GM10266 (cell line): ENCODE measurements around the gene DNAJC9.

Experiments used
- DNase-seq: peaks from one replicate; pipeline ENCODE4 v3.0.0; 2012; ENCODE audit errors: extremely low spot score
- CTCF ChIP-seq: IDR thresholded peaks from 2 replicates; pipeline ENCODE4 v1.5.1; 2012; ENCODE audit warnings: mild to moderate bottlenecking, low read depth; ENCODE audit not compliant: control insufficient read depth, insufficient read depth; ENCODE audit errors: missing control alignments

The DNAJC9 gene

DNA sequence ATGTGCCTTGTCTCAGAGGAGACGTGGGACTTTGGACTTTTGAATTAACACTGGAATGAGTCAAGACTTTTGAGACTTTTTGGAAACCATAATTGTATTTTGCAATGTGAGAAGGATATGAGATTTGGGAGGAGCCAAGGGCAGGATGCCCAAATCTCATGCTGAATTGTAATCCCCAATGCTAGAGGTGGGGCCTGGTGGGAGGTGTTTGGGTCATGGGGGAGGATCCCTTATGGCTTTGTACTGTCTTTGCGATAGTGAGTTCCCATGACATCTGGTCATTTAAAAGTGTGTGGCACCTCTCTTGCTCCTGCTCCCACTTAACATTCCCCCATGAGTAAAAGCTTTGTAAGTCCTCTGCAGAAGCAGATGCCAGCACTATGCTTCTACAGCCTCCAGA is 39.2 kb downstream of the DNAJC9 start:
- TF ChIP-seq CTCF, result no peak
- no peak for DNase-seq

DNA sequence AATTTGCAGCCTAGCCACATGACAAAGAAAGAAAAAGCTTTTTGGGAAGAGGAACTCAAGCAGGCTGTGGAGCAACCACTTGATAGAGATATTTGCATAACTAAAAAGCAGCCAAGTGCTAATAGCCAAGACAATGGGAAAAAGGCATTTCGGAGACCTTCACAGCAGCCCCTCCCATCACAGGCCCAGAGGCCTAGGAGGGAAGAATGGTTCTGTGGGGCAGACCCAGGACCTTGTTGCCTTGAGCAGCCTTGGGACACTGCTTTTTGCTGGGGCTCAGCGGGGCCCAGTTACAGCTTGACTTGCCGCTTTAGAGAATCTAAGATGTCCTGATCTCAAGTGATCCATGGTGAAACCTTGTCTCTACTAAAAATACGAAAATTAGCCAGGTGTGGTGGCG is 40.7 kb downstream of the DNAJC9 start:
- no peak for DNase-seq
- TF ChIP-seq CTCF, result no peak

DNA sequence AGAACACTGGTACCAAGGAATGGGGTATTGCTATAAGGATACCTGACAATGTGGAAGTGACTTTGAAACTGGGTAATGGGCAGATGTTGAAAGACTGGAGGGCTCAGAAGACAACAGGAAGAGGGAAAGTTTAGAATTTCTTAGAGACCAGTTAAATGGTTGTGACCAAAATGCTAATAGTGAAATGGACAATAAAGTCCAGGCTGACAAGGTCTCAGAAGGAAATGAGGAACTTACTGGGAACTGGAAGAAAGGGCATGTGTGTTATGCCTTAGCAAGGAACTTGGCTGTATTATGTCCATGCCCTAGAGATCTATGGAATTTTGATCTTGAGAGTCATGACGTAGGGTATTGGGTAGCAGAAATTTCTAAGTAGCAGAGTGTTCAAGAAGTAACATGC is 41.2 kb downstream of the DNAJC9 start:
- no peak for DNase-seq
- no peak for TF ChIP-seq CTCF

DNA sequence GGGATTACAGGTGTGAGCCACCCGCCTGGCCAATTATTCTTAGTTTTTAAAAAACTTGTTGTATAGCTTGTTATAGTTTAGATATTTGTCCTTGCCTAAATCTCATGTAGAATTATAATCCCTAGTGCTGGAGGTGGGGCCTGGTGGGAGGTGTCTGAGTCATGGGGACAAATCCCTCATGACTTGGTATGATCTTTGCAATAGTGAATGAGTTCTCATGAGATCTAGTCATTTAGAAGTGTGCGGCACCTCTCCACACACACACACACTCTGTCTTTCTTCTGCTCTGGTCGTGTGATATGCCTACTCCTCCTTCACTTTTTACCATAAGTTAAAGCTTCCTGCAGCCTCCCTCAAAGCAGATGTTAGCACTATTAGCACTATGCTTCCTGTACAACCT is 42.0 kb downstream of the DNAJC9 start:
- TF ChIP-seq CTCF, result no peak
- DNase-seq, result no peak
